GM19468 (cell line): ENCODE measurements around the gene SHTN1.

Experiments used
- ATAC-seq: cut with Tn5 transposase; IDR thresholded peaks from one replicate; pipeline ENCODE4 v1.9.1; 2021; ENCODE audit warnings: mild to moderate bottlenecking, moderate library complexity, moderate number of reproducible peaks; ENCODE audit not compliant: unreplicated experiment; ENCODE audit errors: extremely low read depth

The SHTN1 gene

DNA sequence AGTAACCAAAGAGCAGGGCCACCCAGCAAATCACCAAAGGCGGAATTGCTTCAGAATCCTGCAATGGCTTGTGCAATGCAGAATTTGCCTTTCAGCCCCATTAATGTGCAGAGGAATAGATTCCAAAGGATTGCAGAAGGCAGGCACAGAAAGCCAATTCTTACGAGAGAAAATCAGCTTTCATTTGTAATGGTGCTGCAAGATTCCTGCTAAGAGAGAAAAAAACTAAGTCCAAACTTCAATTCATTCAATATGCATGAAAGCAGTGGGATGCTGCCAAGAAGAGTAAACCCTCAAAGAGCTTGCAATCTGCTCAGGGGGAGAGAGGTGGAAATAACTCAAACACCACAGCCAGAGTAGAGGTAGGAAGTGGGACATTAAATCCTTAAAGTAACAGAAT is 85.3 kb downstream of the SHTN1 start:
- no peak for ATAC-seq

DNA sequence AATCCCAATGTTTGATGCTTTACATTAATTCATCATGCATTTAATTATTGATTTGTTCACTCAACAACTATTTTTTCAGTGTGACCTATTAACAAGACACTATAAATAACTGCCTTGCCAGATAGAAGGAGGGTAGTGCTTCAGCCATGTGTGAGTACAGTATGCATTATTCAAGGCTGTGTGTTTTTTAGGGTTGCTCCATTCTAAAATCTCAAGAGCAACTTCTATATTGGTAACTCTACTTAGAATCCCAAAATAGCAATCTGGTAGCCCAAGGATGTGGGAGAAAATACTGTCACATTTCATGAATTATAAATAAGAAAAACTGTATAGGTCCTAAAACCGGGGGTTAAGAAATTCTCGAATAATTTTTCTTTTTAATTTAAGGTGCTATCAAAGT is 85.8 kb downstream of the SHTN1 start:
- ATAC-seq, result no peak

DNA sequence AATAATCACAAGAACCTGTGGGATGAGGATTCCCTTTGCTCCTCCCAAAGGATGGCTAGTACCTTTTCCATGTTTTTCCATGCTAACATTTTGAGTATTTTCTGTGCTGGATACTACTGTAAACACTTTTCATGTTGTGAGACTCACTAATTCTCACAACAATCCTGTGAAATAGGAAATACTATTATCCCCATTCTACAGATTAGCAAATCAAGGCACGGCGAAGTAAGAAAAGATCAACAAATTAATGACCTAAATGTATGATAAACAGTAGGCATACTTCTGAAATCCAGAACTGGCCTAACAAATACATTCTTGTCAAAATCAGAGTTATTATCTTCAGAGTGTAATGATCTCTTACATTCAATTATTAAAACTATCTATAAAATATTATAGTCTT is 86.4 kb downstream of the SHTN1 start:
- ATAC-seq, result no peak

DNA sequence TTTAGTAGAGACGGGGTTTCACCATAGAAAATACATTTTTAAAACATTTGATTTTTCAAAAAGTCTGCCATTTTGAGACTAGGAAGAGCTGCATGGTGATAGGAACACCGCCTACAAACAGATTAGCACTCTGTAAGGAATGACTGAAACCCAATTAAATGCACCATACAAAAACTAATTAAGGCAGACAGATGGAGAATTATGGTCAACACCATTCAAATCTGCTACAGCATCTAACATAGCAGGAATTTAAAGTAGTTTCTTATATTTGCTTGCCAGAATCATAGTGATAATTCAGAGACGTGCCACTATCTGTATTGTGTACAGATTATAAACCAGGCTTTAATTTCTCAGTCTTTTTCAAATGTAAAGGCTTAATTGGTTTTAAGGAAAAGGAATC is 87.5 kb downstream of the SHTN1 start:
- ATAC-seq, result no peak

- no peak for ATAC-seq
Observed at GRCh38 chr10:116915340-116915739, 89.6 kb downstream of the SHTN1 start.

GRCh38 chr10:116913695-116914094 is 91.3 kb downstream of the SHTN1 start:
- ATAC-seq, result no peak

DNA sequence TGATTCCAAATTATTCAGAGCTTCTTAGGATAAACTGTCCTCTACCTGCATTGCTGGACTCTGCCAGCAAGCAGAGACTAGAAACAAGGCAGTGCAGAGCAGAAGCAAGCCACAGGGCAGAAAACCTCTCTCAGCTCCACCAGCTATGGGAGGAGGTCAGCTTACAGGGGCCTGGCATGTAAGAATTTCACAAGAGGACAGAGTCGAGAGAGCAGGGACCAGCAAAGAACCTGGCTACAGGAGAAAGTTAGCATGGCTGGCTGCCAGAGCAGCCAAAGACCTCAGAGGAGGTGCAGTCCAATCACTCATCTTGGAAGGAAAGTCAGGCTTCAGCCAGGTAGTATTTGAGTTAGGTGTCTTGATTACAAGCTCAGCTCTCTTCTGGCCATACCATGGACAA is 92.8 kb downstream of the SHTN1 start:
- no peak for ATAC-seq

DNA sequence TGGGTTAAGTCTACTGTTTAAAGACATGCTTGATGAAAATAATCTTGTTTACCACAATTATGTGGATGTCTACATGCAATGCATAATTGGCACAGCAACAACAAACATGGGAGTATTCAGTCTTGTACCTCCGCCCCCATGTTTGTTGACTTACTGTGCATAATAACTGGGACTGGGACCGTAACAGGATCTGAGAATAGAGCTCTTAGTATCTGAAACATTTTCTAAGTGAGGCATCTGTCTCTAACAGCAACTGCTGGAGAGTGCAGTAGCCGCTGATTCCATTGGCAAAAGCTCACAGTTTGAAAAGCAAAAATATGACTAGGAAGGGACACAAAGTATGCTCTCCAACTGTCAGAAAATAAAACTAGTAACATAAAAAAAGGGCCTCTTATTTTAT is 94.1 kb downstream of the SHTN1 start:
- no peak for ATAC-seq

GRCh38 chr10:116909307-116909706 is 95.7 kb downstream of the SHTN1 start:
- no peak for ATAC-seq

GRCh38 chr10:116907245-116907987 is 97.6 kb downstream of the SHTN1 start:
- no peak for ATAC-seq

GRCh38 chr10:116905845-116906210 is 99.2 kb downstream of the SHTN1 start:
- no peak for ATAC-seq

DNA sequence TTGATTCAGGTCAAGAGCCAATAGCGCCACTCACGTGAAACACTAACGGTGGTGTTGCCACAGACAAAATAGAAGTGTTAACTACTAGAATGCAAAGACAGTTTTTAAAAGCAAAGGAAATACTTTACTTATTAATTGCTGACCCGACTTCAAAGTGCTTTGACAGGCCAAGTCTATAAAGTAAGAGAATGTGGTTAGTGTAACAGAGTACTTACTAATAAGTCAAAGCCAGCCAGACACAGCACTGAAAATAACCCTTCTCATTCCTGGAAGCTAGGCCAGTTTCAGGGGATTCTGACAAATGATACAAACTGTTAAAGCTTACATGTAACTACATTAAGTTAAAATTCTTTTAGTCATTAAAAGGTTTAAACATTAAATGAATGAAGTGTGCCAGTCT is 105.4 kb downstream of the SHTN1 start:
- ATAC-seq, result no peak

DNA sequence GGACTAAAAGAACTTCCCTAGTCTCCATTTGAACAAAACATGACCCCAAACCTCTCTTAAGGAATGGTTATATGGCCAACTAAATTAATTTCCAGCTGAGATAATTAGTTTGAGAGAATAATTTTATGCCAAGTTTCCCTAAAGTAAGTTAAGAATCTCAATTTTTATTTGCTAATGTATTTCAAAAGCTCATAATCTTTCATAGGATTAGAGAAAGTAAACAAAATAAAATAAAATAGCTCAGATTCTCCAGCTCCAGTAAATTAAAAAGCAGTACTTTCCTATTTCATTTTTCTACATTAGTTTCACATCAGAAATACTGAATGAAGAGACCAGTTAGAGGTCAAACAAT is 111.3 kb downstream of the SHTN1 start:
- no peak for ATAC-seq

GRCh38 chr10:116892907-116893685 is 111.9 kb downstream of the SHTN1 start:
- ATAC-seq, result no peak

DNA sequence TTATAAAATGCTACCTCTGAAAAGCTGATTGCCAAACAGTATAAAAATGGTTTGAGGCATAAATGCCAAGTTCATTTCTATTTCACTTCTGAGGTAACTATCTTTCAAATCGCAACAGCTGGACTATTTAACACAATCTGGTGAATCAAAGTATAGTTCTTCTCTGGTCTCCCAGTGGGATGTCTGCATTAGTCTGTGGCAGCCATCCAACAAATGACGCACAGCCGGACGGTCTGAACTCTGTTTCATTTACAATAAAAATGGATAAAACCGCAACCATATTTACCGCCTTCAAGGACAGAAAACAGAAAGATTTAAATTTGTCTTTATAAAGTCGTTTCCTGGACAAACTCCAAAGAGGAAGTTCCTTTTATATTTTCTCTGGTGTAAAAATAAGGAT is 113.8 kb downstream of the SHTN1 start:
- ATAC-seq, result no peak

DNA sequence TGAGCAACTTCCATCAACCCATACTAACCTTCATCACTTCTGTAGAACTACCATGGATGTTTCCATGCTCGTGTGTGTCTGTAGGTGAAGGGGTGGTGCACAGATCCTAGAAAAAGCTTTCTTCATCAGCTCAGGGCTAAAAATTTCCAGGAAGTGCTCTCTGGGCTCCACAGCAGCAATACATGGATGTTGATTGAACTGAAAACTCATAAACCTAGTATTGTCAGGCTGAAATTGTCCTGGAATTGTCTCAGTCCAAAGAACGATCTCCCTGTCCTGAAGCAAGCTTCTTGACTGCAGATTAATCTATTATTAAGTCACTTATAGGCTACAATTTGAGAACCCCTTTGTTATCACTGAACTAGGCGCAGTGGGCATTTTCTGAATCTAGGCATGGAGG is 115.9 kb downstream of the SHTN1 start:
- no peak for ATAC-seq

DNA sequence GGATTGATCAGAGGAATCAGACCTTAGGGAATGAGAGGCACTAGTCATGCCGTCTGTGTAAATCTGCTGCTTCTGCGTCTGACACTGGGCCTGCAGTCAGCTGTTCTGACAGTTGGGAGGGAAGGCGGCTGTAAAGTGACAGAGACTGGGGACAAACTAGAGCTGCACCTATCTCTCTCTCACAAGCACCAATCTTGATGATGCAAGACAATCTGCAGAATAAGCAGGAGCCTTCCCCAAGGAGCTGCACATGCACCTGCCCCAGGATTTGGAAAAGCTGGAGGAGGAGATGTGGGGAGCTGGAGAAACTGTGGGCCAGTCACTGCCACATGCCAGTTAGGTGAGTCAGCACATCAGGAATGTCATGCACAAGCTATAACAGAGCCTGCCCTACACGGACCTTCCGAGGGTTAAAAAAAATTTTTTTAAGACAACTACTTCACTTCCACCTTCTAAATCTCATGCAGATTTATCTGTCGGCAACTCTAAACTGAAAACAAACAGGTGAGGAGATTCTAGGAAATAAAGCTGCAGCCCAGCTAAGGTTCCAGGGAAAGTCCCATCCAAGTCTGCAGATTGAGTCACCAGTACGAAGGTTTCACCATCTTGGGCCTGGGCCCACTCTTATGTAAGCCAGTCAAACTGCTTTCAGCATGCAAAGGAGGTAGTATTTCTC is 116.5 kb downstream of the SHTN1 start:
- no peak for ATAC-seq

- no peak for ATAC-seq
Observed at GRCh38 chr10:116886772-116887171, 118.2 kb downstream of the SHTN1 start.

DNA sequence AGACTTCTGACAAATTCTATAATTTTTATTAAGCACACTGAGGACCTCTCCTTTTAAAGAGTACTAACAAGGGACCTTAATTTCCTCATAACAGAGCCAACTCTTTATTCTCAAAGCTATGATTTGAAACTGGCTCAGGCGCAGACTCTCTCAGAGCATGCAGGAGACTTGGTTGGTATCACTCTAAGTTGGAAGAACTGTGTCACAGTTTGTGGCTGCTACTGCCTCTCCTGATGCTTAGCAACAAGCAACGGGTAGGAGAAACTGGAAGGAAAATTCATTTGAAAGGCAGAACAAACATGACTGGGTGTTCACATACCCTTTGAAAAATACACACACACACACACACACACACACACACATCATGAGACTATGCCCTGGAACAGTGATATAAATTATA is 122.3 kb downstream of the SHTN1 start:
- ATAC-seq, result no peak

DNA sequence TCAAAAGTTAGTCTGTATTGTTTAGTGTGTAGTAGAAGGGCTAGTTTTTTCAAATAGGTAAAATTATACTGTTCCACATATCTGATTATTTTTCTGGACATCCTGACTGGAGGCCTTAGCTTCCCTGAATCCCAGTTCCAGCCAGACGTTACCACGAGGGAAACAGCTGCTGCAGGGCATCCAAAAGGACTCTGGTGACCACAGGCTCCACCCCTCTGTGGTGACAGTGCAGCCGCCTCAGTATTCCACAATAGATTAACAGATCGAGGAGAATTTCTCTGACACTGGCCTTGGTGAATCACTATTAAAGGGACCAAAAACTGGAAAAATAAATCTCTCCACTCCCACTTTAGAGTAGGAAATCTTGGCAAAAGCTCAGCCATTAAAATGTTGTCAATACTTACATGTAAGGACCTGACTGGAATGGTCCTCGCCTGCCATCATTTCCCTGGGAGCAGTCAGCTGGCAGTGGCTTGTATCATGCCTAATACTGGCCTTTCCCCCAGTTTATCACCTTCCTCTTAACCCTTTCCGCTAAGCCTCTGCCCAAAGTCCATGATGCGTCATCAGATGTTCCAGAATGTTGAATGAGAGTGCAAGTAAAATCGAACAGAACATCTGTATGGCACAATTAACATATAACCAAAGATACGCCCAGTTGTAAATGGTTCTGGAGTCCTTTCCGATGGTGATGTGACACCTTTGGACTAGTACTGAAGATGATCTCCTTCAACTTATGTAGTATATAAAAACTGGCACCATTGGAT is 124.1 kb downstream of the SHTN1 start:
- no peak for ATAC-seq

DNA sequence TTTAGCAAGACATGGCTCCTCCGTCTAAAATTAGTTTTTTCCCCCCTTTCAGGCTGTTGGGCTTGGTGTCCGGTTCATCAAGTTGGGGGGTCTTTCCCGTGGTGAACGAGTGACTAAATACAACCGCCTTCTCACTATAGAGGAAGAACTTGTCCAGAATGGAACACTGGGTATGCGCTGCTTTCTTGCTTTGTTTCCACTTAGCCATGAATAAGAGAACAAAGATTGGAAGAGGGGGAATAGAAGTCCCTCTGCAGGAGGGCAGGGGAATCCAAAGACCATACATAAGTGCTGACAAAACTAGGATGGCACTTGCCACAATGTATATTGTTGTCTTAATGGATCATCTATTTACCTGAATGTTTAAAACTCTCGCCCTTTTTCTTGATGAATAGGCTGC is 125.2 kb downstream of the SHTN1 start:
- ATAC-seq, result no peak
